Cardiac muscle cell (in vitro differentiated cells and primary cell): ENCODE data around the gene SMARCD1. TPM values are rescaled to one million over a fixed set of nuclear protein-coding genes. Genes with fewer than 3 reads are reported as not detected.

Experiments
- DNase-seq, 2 donors: peaks; one replicate each; pipeline versions ENCODE4 v3.0.0 to v3.0.0-alpha.2; 2010 to 2017; ENCODE audit warnings: low read depth in 1 of 2, low spot score in 1 of 2
- H3K27ac ChIP-seq: fragments of 200-600 bp; sonication (generic); 2 replicates; pipeline ENCODE4 v1.5.1; 2016
- H3K27me3 ChIP-seq: fragments of 200-600 bp; sonication (generic); 2 replicates; pipeline ENCODE4 v1.6.0; 2016; ENCODE audit warnings: control low read depth
- H3K36me3 ChIP-seq: fragments of 200-600 bp; sonication (generic); 2 replicates; pipeline ENCODE4 v1.5.1; 2016; ENCODE audit warnings: control low read depth
- H3K4me1 ChIP-seq: fragments of 200-600 bp; sonication (generic); 2 replicates; pipeline ENCODE4 v1.8.1; 2017; ENCODE audit warnings: low read depth, mild to moderate bottlenecking, mixed run types
- H3K4me3 ChIP-seq: fragments of 200-600 bp; sonication (generic); 2 replicates; pipeline ENCODE4 v1.5.1; 2016; ENCODE audit warnings: mild to moderate bottlenecking
- H3K9me3 ChIP-seq: fragments of 200-600 bp; sonication (generic); 2 replicates; pipeline ENCODE4 v1.5.1; 2017; ENCODE audit warnings: low read depth, mild to moderate bottlenecking, control low read depth
- CTCF ChIP-seq: IDR thresholded peaks from 2 replicates; pipeline ENCODE4 v1.5.1; 2012; ENCODE audit warnings: low read depth, mild to moderate bottlenecking, low read length
- polyA plus RNA-seq: library from polyadenylated mRNA; unstranded; fragments of >200 nt; fragmentation: Nextera tagmentation; extraction: Ambion mirVana; gene quantifications from 2 replicates; pipeline ENCODE4 v1.2.1, GENCODE V29; 2016
- total RNA-seq: library from RNA; depleted of rRNA; stranded (reverse); fragments of >200 nt; gene quantifications from 2 replicates; pipeline ENCODE4 v1.2.3, GENCODE V29; 2016

SMARCD1 gene
- total and polyA plus RNA-seq, 2 experiments from 2014 or later = 45.1 to 108 TPM

DNA sequence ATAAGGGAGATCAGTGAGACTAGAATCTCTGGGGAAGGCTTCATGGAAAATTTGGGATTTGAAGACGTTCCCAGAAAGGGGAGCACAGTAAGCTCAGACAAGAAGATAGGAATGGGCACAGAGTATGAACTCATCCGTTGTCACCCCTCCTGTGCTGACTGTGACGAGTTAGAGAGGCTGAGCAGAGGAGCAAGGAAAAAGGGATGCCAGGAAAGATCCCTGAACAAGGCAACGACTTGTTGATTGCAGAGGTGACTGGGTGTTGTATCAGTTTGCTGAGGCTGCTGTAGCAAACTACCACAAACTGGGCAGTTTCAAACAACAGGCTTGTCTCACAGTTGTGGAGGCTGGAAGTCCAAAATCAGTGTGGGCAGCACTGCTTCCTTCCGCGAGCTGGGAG is 12.8 kb downstream of the SMARCD1 start:
- H3K36me3 ChIP-seq = peaks cover 70% of the 10 kb centered on the region
- H3K4me1 ChIP-seq = peaks cover 2% of the 10 kb centered on the region
- TF ChIP-seq CTCF = no peak
- DNase-seq = no peak
- no peak overlapping the region for H3K27ac ChIP-seq
- H3K4me3 ChIP-seq = no peak overlapping the region
- H3K9me3 ChIP-seq = no peaks in the 10 kb centered on the region
- no peaks in the 10 kb centered on the region for H3K27me3 ChIP-seq

DNA sequence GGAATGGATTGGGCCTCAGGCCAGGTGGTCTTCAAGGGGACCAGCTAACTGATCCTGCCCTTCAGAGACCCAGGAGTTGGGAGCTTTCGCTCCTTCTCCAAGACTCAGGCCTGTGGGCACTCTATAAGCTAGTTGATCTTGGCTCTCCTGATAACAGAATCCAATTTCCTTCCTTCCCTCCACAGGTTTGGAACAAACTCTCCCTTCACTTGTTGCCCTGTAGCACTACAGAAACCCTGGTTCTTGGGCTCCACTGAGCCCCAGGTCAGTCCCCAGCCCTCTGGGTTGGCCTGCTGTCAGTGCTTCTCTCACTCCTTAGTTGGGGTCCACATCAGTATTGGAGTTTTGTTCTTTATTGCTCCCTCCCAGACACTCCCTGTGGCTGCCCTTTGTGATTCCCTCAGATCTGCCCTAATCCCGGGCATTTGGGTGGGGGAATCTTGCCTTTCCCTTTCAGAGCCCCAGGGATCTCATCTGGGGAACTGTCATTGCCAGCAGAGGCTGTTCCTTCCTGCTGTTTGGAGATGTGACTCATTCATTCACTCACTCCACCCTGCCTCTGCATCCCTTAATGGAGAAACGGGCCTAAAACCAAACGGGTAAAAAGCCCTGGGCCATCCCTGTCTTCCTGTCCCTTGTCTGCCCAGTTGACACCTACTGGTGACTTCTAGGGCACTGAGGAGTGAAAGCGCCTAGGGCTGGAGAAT is 14.3 kb downstream of the SMARCD1 start:
- no peak for TF ChIP-seq CTCF
- Histone ChIP-seq H3K27me3 (no peaks in the 10 kb centered on the region), H3K27ac (peak overlapping the region; percentile 59), H3K36me3 (peaks cover 56% of the 10 kb centered on the region), H3K4me1 (peaks cover 15% of the 10 kb centered on the region), H3K9me3 (no peaks in the 10 kb centered on the region), H3K4me3 (no peak overlapping the region)
- DNase-seq = no peak

DNA sequence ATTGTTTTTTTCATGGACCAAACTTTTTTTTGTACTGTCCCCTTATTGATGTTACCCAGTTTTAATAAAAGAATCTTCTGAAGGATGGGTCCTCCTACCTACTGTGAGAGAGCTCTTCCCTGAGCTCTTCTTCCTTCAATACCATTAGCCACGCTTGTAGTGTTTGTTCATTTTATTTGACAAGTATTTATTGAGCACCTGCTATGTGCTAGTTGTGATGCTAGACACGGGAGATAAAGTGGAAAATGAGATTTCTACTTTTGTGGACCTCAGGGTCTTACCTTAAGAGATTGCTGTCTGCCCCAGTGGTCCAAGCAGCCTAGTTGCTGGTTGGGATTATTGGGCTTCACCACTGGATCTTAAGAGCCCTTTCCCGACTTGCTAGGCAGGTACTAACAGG is 15.4 kb downstream of the SMARCD1 start:
- Histone ChIP-seq H3K9me3 (no peaks in the 10 kb centered on the region), H3K36me3 (peaks cover 45% of the 10 kb centered on the region), H3K27ac (peak overlapping the region; percentile 16), H3K4me3 (no peak overlapping the region), H3K4me1 (peaks cover 15% of the 10 kb centered on the region), H3K27me3 (no peaks in the 10 kb centered on the region)
- no peak for DNase-seq
- no peak for TF ChIP-seq CTCF

DNA sequence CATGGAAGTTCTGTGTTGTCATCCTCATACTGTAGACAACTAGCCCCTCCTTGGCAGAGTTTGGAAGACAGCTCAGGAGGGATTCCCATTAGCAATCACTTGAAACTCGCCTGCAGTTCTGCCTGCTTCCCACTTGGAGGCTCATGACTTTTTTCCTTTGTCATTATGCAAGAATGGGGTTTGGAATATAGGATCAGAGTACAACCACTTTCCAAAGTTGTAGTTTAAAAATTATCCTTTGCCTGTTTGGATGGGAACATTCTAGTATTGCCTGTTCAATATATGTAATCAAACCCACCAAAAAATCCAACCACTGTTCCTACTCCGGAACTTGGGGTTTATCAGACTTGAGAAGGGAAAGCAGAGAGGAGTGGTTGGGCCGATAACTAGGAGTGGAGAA is 16.5 kb downstream of the SMARCD1 start:
- H3K4me3 ChIP-seq = no peak overlapping the region
- peak; percentile 57 for TF ChIP-seq CTCF

GRCh38 chr12:50102131-50102531 is 17.0 kb downstream of the SMARCD1 start:
- Histone ChIP-seq H3K9me3 (no peaks in the 10 kb centered on the region), H3K27ac (peak overlapping the region; percentile 6), H3K4me1 (peaks cover 15% of the 10 kb centered on the region), H3K27me3 (no peaks in the 10 kb centered on the region), H3K4me3 (no peak overlapping the region), H3K36me3 (peaks cover 30% of the 10 kb centered on the region)
- no peak for TF ChIP-seq CTCF
- DNase-seq = no peak

More for the DNA sequence above, 16.5 kb downstream of the SMARCD1 start:
- peak overlapping the region; percentile 6 for H3K27ac ChIP-seq
- H3K4me1 ChIP-seq = peaks cover 15% of the 10 kb centered on the region
- H3K36me3 ChIP-seq = peaks cover 34% of the 10 kb centered on the region
- DNase-seq = peak; percentile 58 to 63
- no peaks in the 10 kb centered on the region for H3K9me3 ChIP-seq
- no peaks in the 10 kb centered on the region for H3K27me3 ChIP-seq
